BLaER1 treated with 17β-estradiol and CSF1 and Interleukin-3, amounts not matched to agents 10 nM and 100 nM (cell line): ENCODE data around the gene ZNF32.

Source experiments
- H3K27ac ChIP-seq, 11 experiments: shearing (Covaris generic); formaldehyde crosslinking; 2 replicates each; pipeline ENCODE4 v1.8.1; 2022
- H3K27me3 ChIP-seq, 11 experiments: shearing (Covaris generic); formaldehyde crosslinking; 2 replicates each; pipeline ENCODE4 v1.8.1; 2022
- H3K36me3 ChIP-seq, 11 experiments: shearing (Covaris generic); formaldehyde crosslinking; 2 replicates each; pipeline ENCODE4 v1.8.1; 2022
- H3K4me1 ChIP-seq, 10 experiments: shearing (Covaris generic); formaldehyde crosslinking; 2 replicates each; pipeline ENCODE4 v1.8.1; 2022
- H3K4me2 ChIP-seq, 11 experiments: shearing (Covaris generic); formaldehyde crosslinking; 2 replicates each; pipeline ENCODE4 v1.8.1; 2022
- H3K4me3 ChIP-seq, 10 experiments: shearing (Covaris generic); formaldehyde crosslinking; 2 replicates each; pipeline ENCODE4 v1.8.1; 2022
- H3K9ac ChIP-seq, 11 experiments: shearing (Covaris generic); formaldehyde crosslinking; 2 replicates each; pipeline ENCODE4 v1.8.1; 2022
- H3K9me3 ChIP-seq, 11 experiments: shearing (Covaris generic); formaldehyde crosslinking; replicated peaks in 1 of 11; 2 replicates each; pipeline ENCODE4 v1.8.1; 2022
- H4K20me1 ChIP-seq, 11 experiments: shearing (Covaris generic); formaldehyde crosslinking; 2 replicates each; pipeline ENCODE4 v1.8.1; 2022
- Cebpa-rat ChIP-seq, 11 experiments: shearing (Covaris generic); IDR thresholded peaks; 2 replicates each; pipeline ENCODE4 v1.8.1; 2022

Gene ZNF32

GRCh38 chr10:43628956-43629355 lies 19.7 kb downstream of the ZNF32 start:
- Histone ChIP-seq H3K27me3 (no peaks in the 10 kb centered on the region), H3K4me3 (no peak overlapping the region), H3K27ac (no peak overlapping the region), H3K4me2 (no peak overlapping the region), H3K9ac (no peak overlapping the region), H4K20me1 (no peaks in the 10 kb centered on the region), H3K9me3 (peaks cover 32 to 64% (median 44%) of the 10 kb centered on the region in 11 experiments), H3K36me3 (no peaks in the 10 kb centered on the region), H3K4me1 (peaks cover 0 to 6% (median 0%) of the 10 kb centered on the region in 10 experiments; a peak in 3 of 20 replicates)
- no peak for TF ChIP-seq Cebpa-rat (IDR thresholded peaks at IDR 0.05)

- no peak for TF ChIP-seq Cebpa-rat (IDR thresholded peaks at IDR 0.05)
- H3K27ac ChIP-seq = no peak overlapping the region
- H3K36me3 ChIP-seq = no peaks in the 10 kb centered on the region
- H3K9me3 ChIP-seq = peaks cover 27 to 64% (median 44%) of the 10 kb centered on the region in 11 experiments
- H3K9ac ChIP-seq = no peak overlapping the region
- H4K20me1 ChIP-seq = no peaks in the 10 kb centered on the region
- H3K4me2 ChIP-seq = no peak overlapping the region
- no peaks in the 10 kb centered on the region for H3K27me3 ChIP-seq
- no peak overlapping the region for H3K4me3 ChIP-seq
- H3K4me1 ChIP-seq = peaks cover 0 to 6% (median 0%) of the 10 kb centered on the region in 10 experiments; a peak in 3 of 20 replicates
These were observed 20.7 kb downstream of the ZNF32 start for GRCh38 chr10:43627942-43628341.

GRCh38 chr10:43623351-43623750 lies 25.3 kb downstream of the ZNF32 start:
- Histone ChIP-seq H3K4me2 (peak overlapping the region in 2 of 11 experiments; percentile 4 to 31; a peak in 2 of 22 replicates), H3K36me3 (peaks cover 0 to 24% (median 15%) of the 10 kb centered on the region in 11 experiments; a peak in 15 of 22 replicates), H4K20me1 (no peaks in the 10 kb centered on the region), H3K4me1 (peaks cover 0 to 6% (median 0%) of the 10 kb centered on the region in 10 experiments; a peak in 3 of 20 replicates), H3K9ac (no peak overlapping the region), H3K27me3 (no peaks in the 10 kb centered on the region), H3K9me3 (peaks cover 59 to 80% (median 76%) of the 10 kb centered on the region in 11 experiments), H3K27ac (no peak overlapping the region; a peak in 1 of 22 replicates), H3K4me3 (no peak overlapping the region)
- TF ChIP-seq Cebpa-rat (IDR thresholded peaks at IDR 0.05) = no peak

- no peak for TF ChIP-seq Cebpa-rat (IDR thresholded peaks at IDR 0.05)
- Histone ChIP-seq H3K4me2 (no peak overlapping the region), H3K27ac (no peak overlapping the region), H3K4me3 (no peak overlapping the region), H3K27me3 (no peaks in the 10 kb centered on the region; a peak in 1 of 22 replicates), H3K36me3 (peaks cover 11 to 37% (median 25%) of the 10 kb centered on the region in 11 experiments), H3K9ac (no peak overlapping the region), H4K20me1 (no peaks in the 10 kb centered on the region), H3K9me3 (peaks cover 72 to 93% (median 89%) of the 10 kb centered on the region in 11 experiments), H3K4me1 (no peaks in the 10 kb centered on the region)
These were observed 26.6 kb downstream of the ZNF32 start for GRCh38 chr10:43622038-43622437.

- TF ChIP-seq Cebpa-rat (IDR thresholded peaks at IDR 0.05) = no peak
- no peaks in the 10 kb centered on the region; a peak in 2 of 22 replicates for H3K27me3 ChIP-seq
- H3K27ac ChIP-seq = no peak overlapping the region
- H3K9me3 ChIP-seq = peaks cover 83 to 99% (median 95%) of the 10 kb centered on the region in 11 experiments
- H3K9ac ChIP-seq = no peak overlapping the region
- no peak overlapping the region for H3K4me2 ChIP-seq
- H3K4me3 ChIP-seq = no peak overlapping the region
- H4K20me1 ChIP-seq = no peaks in the 10 kb centered on the region
- peaks cover 38 to 64% (median 52%) of the 10 kb centered on the region in 11 experiments for H3K36me3 ChIP-seq
- no peaks in the 10 kb centered on the region for H3K4me1 ChIP-seq
These were observed 29.3 kb downstream of the ZNF32 start for GRCh38 chr10:43619368-43619767.

- Histone ChIP-seq H3K27ac (no peak overlapping the region), H3K36me3 (peaks cover 61 to 89% (median 75%) of the 10 kb centered on the region in 11 experiments), H3K9ac (no peak overlapping the region), H3K4me2 (no peak overlapping the region), H3K4me3 (peak overlapping the region in 8 of 10 experiments; percentile 11 to 43 (median 27); a peak in 10 of 20 replicates), H3K4me1 (no peaks in the 10 kb centered on the region), H3K9me3 (peaks cover 94 to 100% (median 98%) of the 10 kb centered on the region in 11 experiments), H3K27me3 (no peaks in the 10 kb centered on the region; a peak in 2 of 22 replicates), H4K20me1 (no peaks in the 10 kb centered on the region)
- TF ChIP-seq Cebpa-rat (IDR thresholded peaks at IDR 0.05) = no peak
These were observed 31.8 kb downstream of the ZNF32 start for GRCh38 chr10:43616697-43617370.

GRCh38 chr10:43610636-43611035 lies 38.0 kb downstream of the ZNF32 start:
- no peaks in the 10 kb centered on the region for H4K20me1 ChIP-seq

GRCh38 chr10:43607199-43607573 lies 41.5 kb downstream of the ZNF32 start:
- H3K4me1 ChIP-seq = peaks cover 6 to 18% (median 8%) of the 10 kb centered on the region in 10 experiments
- peaks cover 24 to 54% (median 39%) of the 10 kb centered on the region in 11 experiments for H3K9me3 ChIP-seq
- peaks cover 34 to 47% (median 41%) of the 10 kb centered on the region in 11 experiments for H3K36me3 ChIP-seq
- TF ChIP-seq Cebpa-rat (IDR thresholded peaks at IDR 0.05) = no peak
- no peaks in the 10 kb centered on the region for H3K27me3 ChIP-seq
- H3K27ac ChIP-seq = peak overlapping the region in 4 of 11 experiments; percentile 78 to 88 (median 82); a peak in 8 of 22 replicates
- H3K4me2 ChIP-seq = peak overlapping the region; percentile 72 to 91 (median 85)
- peak overlapping the region; percentile 67 to 79 (median 74) for H3K4me3 ChIP-seq
- peak overlapping the region in 10 of 11 experiments; percentile 76 to 88 (median 83); a peak in 17 of 22 replicates for H3K9ac ChIP-seq
- H4K20me1 ChIP-seq = no peaks in the 10 kb centered on the region

More at GRCh38 chr10:43610636-43611035, 38.0 kb downstream of the ZNF32 start:
- Histone ChIP-seq H3K9ac (no peak overlapping the region), H3K27ac (no peak overlapping the region), H3K27me3 (no peaks in the 10 kb centered on the region), H3K9me3 (peaks cover 56 to 81% (median 68%) of the 10 kb centered on the region in 11 experiments), H3K4me1 (peaks cover 6 to 18% (median 8%) of the 10 kb centered on the region in 10 experiments), H3K4me3 (no peak overlapping the region), H3K36me3 (peaks cover 67 to 82% (median 73%) of the 10 kb centered on the region in 11 experiments), H3K4me2 (no peak overlapping the region)
- no peak for TF ChIP-seq Cebpa-rat (IDR thresholded peaks at IDR 0.05)
